ENCODE data around the gene GLDC. TPM values are rescaled to one million over a fixed set of nuclear protein-coding genes. Genes with fewer than 3 reads are reported as not detected.
"Not testable (repeated sequence)": the region's sequence is repeated elsewhere in the genome, so short reads cannot be mapped to it uniquely, and the experiment has no call there.

Gene GLDC
- polyA plus RNA-seq = 1 to 10 TPM; 2.3 to 2.7 TPM

- Histone ChIP-seq H3K4me1 (ENCODE audit: control insufficient read depth in 2 of 2, insufficient read depth in 2 of 2, low read length in 1 of 2) (peaks cover 0 to 6% of the 10 kb centered on the region in 2 donors), H3K4me3 (ENCODE audit: low read depth in 1 of 2, low read length in 2 of 2) (peak within 1 kb of the TSS; percentile 41 to 50), H3K27me3 (ENCODE audit: control insufficient read depth in 1 of 2, insufficient read depth in 2 of 2, low read length in 2 of 2) (peaks cover 0 to 5% of the 10 kb centered on the region in 2 donors), H3K27ac (ENCODE audit: low read depth in 2 of 2, low read length in 1 of 2) (no peak within 1 kb of the TSS), H3K9me3 (ENCODE audit: control insufficient read depth in 2 of 2, insufficient read depth in 1 of 2, low read depth in 1 of 2, low read length in 1 of 2) (no peaks in the 10 kb centered on the region), H3K36me3 (ENCODE audit: control insufficient read depth in 2 of 2, insufficient read depth in 2 of 2, low read length in 1 of 2) (peaks cover 0 to 2% of the 10 kb centered on the region in 2 donors)
- WGBS, 2 donors = 1 to 3% methylated on average over 59 to 68 of the region's 68 CpGs
These were observed at the start of gene GLDC for GRCh38 chr9:6645355-6646292. Gene GLDC, minus strand, starts transcription at chr9:6645729. Its CDS starts 230 bp downstream, at chr9:6645499.

- Histone ChIP-seq H3K27ac (ENCODE audit: low read depth in 2 of 2, low read length in 1 of 2) (no peak overlapping the region), H3K36me3 (ENCODE audit: control insufficient read depth in 2 of 2, insufficient read depth in 2 of 2, low read length in 1 of 2) (no peaks in the 10 kb centered on the region), H3K9me3 (ENCODE audit: control insufficient read depth in 2 of 2, insufficient read depth in 1 of 2, low read depth in 1 of 2, low read length in 1 of 2) (no peaks in the 10 kb centered on the region), H3K27me3 (ENCODE audit: control insufficient read depth in 1 of 2, insufficient read depth in 2 of 2, low read length in 2 of 2) (no peaks in the 10 kb centered on the region), H3K4me1 (ENCODE audit: control insufficient read depth in 2 of 2, insufficient read depth in 2 of 2, low read length in 1 of 2) (no peaks in the 10 kb centered on the region), H3K4me3 (ENCODE audit: low read depth in 1 of 2, low read length in 2 of 2) (no peak overlapping the region)
- WGBS, 2 donors = 78 to 81% methylated on average over 9 of the region's 9 CpGs
These were observed 47.4 kb upstream of the GLDC start for GRCh38 chr9:6692881-6693361.

GRCh38 chr9:6692433-6692832 is 46.9 kb upstream of the GLDC start:
- H3K9me3 ChIP-seq (ENCODE audit: control insufficient read depth in 2 of 2, insufficient read depth in 1 of 2, low read depth in 1 of 2, low read length in 1 of 2) = no peaks in the 10 kb centered on the region
- no peaks in the 10 kb centered on the region for H3K27me3 ChIP-seq (ENCODE audit: control insufficient read depth in 1 of 2, insufficient read depth in 2 of 2, low read length in 2 of 2)
- 84 to 88% methylated on average over 6 of the region's 6 CpGs for WGBS, 2 donors
- no peak overlapping the region for H3K4me3 ChIP-seq (ENCODE audit: low read depth in 1 of 2, low read length in 2 of 2)
- H3K4me1 ChIP-seq (ENCODE audit: control insufficient read depth in 2 of 2, insufficient read depth in 2 of 2, low read length in 1 of 2) = no peaks in the 10 kb centered on the region
- H3K27ac ChIP-seq (ENCODE audit: low read depth in 2 of 2, low read length in 1 of 2) = no peak overlapping the region
- H3K36me3 ChIP-seq (ENCODE audit: control insufficient read depth in 2 of 2, insufficient read depth in 2 of 2, low read length in 1 of 2) = no peaks in the 10 kb centered on the region

- not testable (repeated sequence) for H3K36me3 ChIP-seq (ENCODE audit: control insufficient read depth in 2 of 2, insufficient read depth in 2 of 2, low read length in 1 of 2); H3K4me1 ChIP-seq (ENCODE audit: control insufficient read depth in 2 of 2, insufficient read depth in 2 of 2, low read length in 1 of 2); H3K9me3 ChIP-seq (ENCODE audit: control insufficient read depth in 2 of 2, insufficient read depth in 1 of 2, low read depth in 1 of 2, low read length in 1 of 2); H3K27me3 ChIP-seq (ENCODE audit: control insufficient read depth in 1 of 2, insufficient read depth in 2 of 2, low read length in 2 of 2); H3K27ac ChIP-seq (ENCODE audit: low read depth in 2 of 2, low read length in 1 of 2); H3K4me3 ChIP-seq (ENCODE audit: low read depth in 1 of 2, low read length in 2 of 2)
- WGBS, 2 donors = 84 to 89% methylated on average over 7 of the region's 7 CpGs
These were observed 45.1 kb upstream of the GLDC start for GRCh38 chr9:6690675-6691070.

- WGBS, 2 donors = 64 to 68% methylated on average over 2 of the region's 2 CpGs
- Histone ChIP-seq H3K36me3 (ENCODE audit: control insufficient read depth in 2 of 2, insufficient read depth in 2 of 2, low read length in 1 of 2) (no peaks in the 10 kb centered on the region), H3K4me3 (ENCODE audit: low read depth in 1 of 2, low read length in 2 of 2) (no peak overlapping the region)
These were observed 44.6 kb upstream of the GLDC start for GRCh38 chr9:6689893-6690674.

GRCh38 chr9:6687180-6687579 is 41.7 kb upstream of the GLDC start:
- no peaks in the 10 kb centered on the region for H3K9me3 ChIP-seq (ENCODE audit: control insufficient read depth in 2 of 2, insufficient read depth in 1 of 2, low read depth in 1 of 2, low read length in 1 of 2)
- 92 to 96% methylated on average over 4 of the region's 4 CpGs for WGBS, 2 donors
- H3K36me3 ChIP-seq (ENCODE audit: control insufficient read depth in 2 of 2, insufficient read depth in 2 of 2, low read length in 1 of 2) = no peaks in the 10 kb centered on the region
- H3K27ac ChIP-seq (ENCODE audit: low read depth in 2 of 2, low read length in 1 of 2) = no peak overlapping the region
- no peak overlapping the region for H3K4me3 ChIP-seq (ENCODE audit: low read depth in 1 of 2, low read length in 2 of 2)
- no peaks in the 10 kb centered on the region for H3K4me1 ChIP-seq (ENCODE audit: control insufficient read depth in 2 of 2, insufficient read depth in 2 of 2, low read length in 1 of 2)
- H3K27me3 ChIP-seq (ENCODE audit: control insufficient read depth in 1 of 2, insufficient read depth in 2 of 2, low read length in 2 of 2) = no peaks in the 10 kb centered on the region

More at GRCh38 chr9:6689893-6690674, 44.6 kb upstream of the GLDC start:
- Histone ChIP-seq H3K4me1 (ENCODE audit: control insufficient read depth in 2 of 2, insufficient read depth in 2 of 2, low read length in 1 of 2) (no peaks in the 10 kb centered on the region), H3K9me3 (ENCODE audit: control insufficient read depth in 2 of 2, insufficient read depth in 1 of 2, low read depth in 1 of 2, low read length in 1 of 2) (no peaks in the 10 kb centered on the region), H3K27ac (ENCODE audit: low read depth in 2 of 2, low read length in 1 of 2) (no peak overlapping the region), H3K27me3 (ENCODE audit: control insufficient read depth in 1 of 2, insufficient read depth in 2 of 2, low read length in 2 of 2) (no peaks in the 10 kb centered on the region)

- H3K9me3 ChIP-seq (ENCODE audit: control insufficient read depth in 2 of 2, insufficient read depth in 1 of 2, low read depth in 1 of 2, low read length in 1 of 2) = no peaks in the 10 kb centered on the region
- H3K36me3 ChIP-seq (ENCODE audit: control insufficient read depth in 2 of 2, insufficient read depth in 2 of 2, low read length in 1 of 2) = no peaks in the 10 kb centered on the region
- no peak overlapping the region for H3K27ac ChIP-seq (ENCODE audit: low read depth in 2 of 2, low read length in 1 of 2)
- no peaks in the 10 kb centered on the region for H3K4me1 ChIP-seq (ENCODE audit: control insufficient read depth in 2 of 2, insufficient read depth in 2 of 2, low read length in 1 of 2)
- H3K4me3 ChIP-seq (ENCODE audit: low read depth in 1 of 2, low read length in 2 of 2) = no peak overlapping the region
- WGBS, 2 donors = 48 to 50% methylated on average over 3 of the region's 3 CpGs
- no peaks in the 10 kb centered on the region for H3K27me3 ChIP-seq (ENCODE audit: control insufficient read depth in 1 of 2, insufficient read depth in 2 of 2, low read length in 2 of 2)
These were observed 40.9 kb upstream of the GLDC start for GRCh38 chr9:6686396-6686795.

- Histone ChIP-seq H3K27me3 (ENCODE audit: control insufficient read depth in 1 of 2, insufficient read depth in 2 of 2, low read length in 2 of 2) (no peaks in the 10 kb centered on the region), H3K4me1 (ENCODE audit: control insufficient read depth in 2 of 2, insufficient read depth in 2 of 2, low read length in 1 of 2) (no peaks in the 10 kb centered on the region), H3K36me3 (ENCODE audit: control insufficient read depth in 2 of 2, insufficient read depth in 2 of 2, low read length in 1 of 2) (no peaks in the 10 kb centered on the region), H3K9me3 (ENCODE audit: control insufficient read depth in 2 of 2, insufficient read depth in 1 of 2, low read depth in 1 of 2, low read length in 1 of 2) (no peaks in the 10 kb centered on the region), H3K4me3 (ENCODE audit: low read depth in 1 of 2, low read length in 2 of 2) (peak overlapping the region; percentile 60 to 87), H3K27ac (ENCODE audit: low read depth in 2 of 2, low read length in 1 of 2) (peak overlapping the region; percentile 95 to 100)
- WGBS, 2 donors = 33 to 36% methylated on average over 15 of the region's 15 CpGs
These were observed 36.5 kb upstream of the GLDC start for GRCh38 chr9:6681957-6682501.

- peak overlapping the region; percentile 60 to 87 for H3K4me3 ChIP-seq (ENCODE audit: low read depth in 1 of 2, low read length in 2 of 2)
- H3K27ac ChIP-seq (ENCODE audit: low read depth in 2 of 2, low read length in 1 of 2) = peak overlapping the region; percentile 95 to 100
- no peaks in the 10 kb centered on the region for H3K27me3 ChIP-seq (ENCODE audit: control insufficient read depth in 1 of 2, insufficient read depth in 2 of 2, low read length in 2 of 2)
- no peaks in the 10 kb centered on the region for H3K4me1 ChIP-seq (ENCODE audit: control insufficient read depth in 2 of 2, insufficient read depth in 2 of 2, low read length in 1 of 2)
- H3K36me3 ChIP-seq (ENCODE audit: control insufficient read depth in 2 of 2, insufficient read depth in 2 of 2, low read length in 1 of 2) = no peaks in the 10 kb centered on the region
- no peaks in the 10 kb centered on the region for H3K9me3 ChIP-seq (ENCODE audit: control insufficient read depth in 2 of 2, insufficient read depth in 1 of 2, low read depth in 1 of 2, low read length in 1 of 2)
- WGBS, 2 donors = 0% methylated on average over 71 to 72 of the region's 72 CpGs
These were observed 35.8 kb upstream of the GLDC start for GRCh38 chr9:6681147-6681956.
